ENCODE measurements around the gene ASB13.
"Not testable (repeated sequence)": the region's sequence is repeated elsewhere in the genome, so short reads cannot be mapped to it uniquely, and the experiment has no call there.

ASB13 gene

DNA sequence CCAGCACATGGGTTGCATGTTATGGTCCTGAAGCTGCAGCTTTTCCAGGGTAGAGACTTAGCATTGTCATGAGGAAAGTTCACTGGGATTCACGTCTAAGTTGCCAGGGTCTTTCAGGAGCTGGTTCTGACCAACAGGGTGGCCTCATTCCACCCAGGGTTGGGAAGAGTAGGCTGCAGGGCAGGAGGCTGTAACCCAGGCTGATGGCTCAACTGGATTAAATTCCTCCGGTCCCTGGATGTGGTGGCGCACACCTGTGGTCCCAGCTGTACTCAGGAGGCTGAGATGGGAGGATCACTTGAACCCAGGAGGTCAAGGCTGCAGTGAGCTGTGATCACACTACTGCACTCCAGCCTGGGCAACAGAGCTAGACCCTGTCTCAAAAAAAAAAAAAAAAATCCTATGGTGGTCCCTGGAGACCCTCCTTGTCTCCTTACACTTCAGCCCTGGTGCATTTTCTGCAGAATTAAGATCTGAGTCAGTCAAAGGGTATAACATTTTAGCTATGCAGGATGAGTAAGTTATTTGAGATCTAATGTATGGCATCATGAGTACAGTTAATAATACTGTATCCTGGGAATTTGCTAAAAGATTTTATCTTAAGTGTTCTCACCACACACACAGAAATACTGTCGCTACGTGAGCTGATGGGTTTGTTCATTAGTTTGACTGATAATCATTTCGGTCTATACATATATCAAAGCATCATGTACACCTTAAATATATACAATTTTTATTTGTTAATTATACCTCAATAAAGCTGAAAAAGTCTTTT lies 44.0 kb downstream of the ASB13 start:
- FAIRE-seq, result no peak

DNA sequence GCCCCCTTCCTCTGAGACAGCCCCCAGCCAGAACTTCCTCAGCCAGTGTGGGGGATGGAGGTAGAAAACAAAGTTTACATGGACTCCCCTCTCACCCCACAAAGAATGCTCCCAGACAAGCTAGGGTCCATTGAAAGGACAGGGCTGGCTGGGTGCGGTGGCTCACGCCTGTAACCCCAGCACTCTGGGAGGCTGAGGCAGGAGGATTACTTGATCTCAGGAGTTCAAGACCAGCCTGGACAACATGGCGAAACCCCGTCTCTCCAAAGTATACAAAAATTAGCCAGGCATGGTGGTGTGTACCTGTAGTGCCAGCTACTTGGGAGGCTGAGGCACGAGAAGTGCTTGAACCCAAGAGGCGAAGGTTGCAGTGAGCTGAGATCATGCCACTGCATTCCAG lies 45.0 kb downstream of the ASB13 start:
- FAIRE-seq, result not testable (repeated sequence)

DNA sequence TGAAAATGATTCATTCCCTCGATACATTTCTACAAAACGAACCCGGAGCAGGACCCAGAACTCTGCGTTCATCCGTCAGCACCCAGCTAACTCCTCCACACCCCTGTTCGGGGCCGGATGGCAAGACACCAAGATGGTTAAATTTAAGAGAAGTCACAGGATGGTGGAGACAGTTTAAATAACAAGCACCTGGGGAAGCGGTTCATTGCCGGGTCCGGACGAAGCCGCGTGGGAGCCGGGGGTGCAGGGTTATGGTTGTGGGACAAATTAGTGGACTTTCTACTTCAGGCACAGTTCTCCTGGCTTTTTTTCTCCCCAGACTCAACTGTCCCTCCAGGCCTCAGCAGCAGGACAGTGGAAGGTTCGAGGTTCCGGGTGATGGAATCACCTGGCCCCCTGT lies 45.4 kb downstream of the ASB13 start:
- no peak for FAIRE-seq

- no peak for FAIRE-seq
Observed at GRCh38 chr10:5620223-5620721, 46.1 kb downstream of the ASB13 start.

- no peak for FAIRE-seq
Observed at GRCh38 chr10:5619362-5620211, 46.8 kb downstream of the ASB13 start.

DNA sequence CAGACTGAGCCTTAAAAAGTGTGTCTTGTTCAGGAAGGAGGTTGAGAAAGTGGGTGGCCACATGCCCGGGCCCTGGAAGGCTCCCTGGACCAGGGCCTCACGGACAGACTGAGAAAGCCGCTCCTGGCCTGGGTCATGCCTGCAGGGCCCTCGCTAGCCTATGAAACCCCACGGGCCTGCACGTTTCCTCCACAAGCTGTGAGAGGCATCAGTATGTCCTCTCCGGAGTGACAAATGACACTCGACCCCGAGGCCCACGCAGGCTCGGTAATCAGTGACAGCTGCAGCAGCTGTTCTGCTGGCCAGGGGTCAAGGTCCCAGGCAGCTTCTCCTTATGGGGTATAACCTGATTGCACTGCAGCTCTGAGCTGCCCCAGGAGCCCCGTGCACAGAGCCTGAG lies 47.6 kb downstream of the ASB13 start:
- FAIRE-seq, result no peak

GRCh38 chr10:5618042-5618441 lies 48.4 kb downstream of the ASB13 start:
- FAIRE-seq, result no peak

DNA sequence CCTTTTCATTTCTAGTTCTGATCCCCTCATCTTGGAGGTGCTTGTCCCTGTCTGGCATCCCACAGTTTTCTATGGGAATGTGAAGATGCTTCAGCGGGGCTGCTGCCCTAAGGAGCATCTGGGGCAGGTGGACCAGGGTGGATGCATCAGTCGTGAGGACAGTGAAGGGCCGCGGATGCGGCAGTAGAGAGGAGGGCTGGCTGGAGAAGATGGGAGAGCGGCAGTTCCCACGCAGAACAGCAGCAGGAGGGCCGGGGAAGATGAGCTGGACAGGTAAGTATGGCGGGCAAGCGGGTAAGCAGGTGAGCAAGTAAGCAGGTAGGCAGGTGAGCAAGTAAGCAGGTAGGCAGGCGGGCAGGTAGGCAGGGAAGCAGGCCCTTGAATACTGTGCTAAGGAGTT lies 48.9 kb downstream of the ASB13 start:
- FAIRE-seq, result no peak

GRCh38 chr10:5616836-5617235 lies 49.6 kb downstream of the ASB13 start:
- no peak for FAIRE-seq

DNA sequence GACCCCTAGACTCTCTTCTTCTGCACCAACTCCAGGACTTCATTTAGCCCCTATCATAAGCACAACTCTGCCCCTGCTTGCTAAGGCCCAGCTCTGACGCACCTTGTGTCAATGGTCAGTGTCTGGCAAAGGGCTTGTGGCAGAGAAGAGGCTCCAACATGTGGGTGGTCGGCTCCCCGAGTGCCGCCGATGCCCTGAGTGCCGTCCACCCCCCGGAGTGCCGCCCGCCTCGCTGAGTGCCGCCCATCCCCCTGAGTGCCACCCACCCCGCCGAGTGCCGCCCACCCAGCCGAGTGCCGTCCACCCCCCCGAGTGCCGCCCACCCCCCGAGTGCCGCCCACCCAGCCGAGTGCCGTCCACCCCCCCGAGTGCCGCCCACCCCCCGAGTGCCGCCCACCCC lies 50.3 kb downstream of the ASB13 start:
- FAIRE-seq, result no peak

DNA sequence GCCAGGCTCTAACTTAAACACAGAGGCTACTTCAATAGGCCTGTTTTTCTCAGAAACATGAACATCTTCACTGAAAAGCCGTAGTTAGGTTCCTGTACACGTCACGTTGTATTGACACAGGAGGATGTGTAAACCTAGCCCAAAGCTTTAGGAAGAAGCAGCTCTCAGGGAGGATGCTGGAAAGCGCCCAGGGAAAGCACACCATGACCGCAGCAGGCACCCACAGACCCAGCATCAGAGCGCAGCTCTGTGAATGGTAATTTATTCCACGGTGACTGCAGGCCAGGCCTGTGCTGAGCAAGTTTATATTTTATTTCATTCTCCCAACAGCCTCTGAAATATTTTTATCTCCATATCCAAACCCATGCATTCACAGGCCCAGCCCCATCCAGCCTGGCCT lies 51.1 kb downstream of the ASB13 start:
- no peak for FAIRE-seq

GRCh38 chr10:5614155-5614721 lies 52.2 kb downstream of the ASB13 start:
- FAIRE-seq, result no peak

GRCh38 chr10:5613481-5614154 lies 52.8 kb downstream of the ASB13 start:
- no peak for FAIRE-seq

DNA sequence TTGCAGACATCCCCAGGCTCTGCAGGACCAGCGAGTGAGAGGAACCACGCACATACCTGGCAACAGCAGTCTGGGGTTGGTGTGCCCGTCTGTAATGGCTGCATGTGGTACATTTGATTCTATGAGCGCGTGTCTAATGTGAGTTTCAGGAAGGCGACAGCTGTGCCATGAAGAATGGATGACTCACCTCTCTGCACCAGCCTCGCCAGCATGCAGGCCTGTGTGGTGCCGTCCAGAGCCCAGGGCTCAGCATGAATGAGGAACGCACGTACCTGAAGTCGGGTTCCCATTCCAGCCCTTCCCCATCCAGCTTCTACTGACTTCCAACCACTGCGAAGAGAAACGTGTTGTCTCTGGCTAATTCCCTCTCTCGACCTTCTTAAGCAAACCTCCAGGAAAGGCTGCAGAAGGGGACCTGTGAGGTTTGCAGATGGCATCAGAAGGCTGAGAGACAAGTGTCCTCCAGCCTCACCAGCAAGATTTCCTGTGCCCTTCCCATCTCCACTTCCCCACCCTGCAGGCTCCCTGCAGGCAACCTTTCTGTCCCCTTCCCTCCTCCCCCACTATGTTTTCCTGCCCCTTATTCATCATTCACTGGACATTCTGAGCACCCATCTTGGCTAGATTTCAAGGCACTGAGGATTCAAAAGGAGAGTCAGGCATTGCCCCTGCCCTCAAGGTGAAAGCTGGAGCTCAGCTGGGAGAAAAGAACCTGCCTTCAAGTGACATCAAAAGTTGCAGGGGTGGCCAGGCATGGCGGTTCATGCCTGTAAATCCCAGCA lies 54.3 kb downstream of the ASB13 start:
- FAIRE-seq, result no peak

- no peak for FAIRE-seq
Observed at GRCh38 chr10:5609952-5610616, 56.3 kb downstream of the ASB13 start.

DNA sequence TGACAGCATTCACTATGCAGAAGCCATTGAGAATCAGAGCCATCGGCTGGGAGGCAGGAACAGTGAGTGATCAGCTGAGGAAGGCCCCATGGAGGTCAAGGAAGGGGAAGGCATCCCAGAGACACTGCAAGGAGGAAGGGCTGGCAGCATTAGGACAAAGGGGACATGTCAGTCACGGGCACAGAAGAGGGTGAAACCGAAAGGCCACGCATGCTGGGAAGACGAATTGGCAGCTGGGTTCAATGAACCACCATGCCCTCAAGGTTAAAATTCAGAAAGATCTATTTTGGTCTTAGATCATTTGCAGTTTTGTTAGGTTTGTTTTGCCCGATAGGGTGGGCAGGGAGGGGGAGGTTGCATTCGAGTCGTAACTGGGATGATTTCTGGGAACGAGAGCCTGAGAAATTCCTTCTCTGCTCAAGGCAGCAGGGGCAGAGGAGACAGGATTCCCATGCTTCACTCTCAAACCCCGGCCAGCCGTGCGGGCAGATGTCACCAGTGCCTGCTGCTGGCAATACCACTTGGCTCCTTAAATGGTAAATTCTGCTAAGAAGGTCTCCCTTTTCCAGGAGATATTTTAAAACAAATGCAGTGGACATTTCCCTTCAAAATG lies 57.7 kb downstream of the ASB13 start:
- FAIRE-seq, result no peak

- FAIRE-seq, result no peak
Observed at GRCh38 chr10:5607594-5607993, 58.8 kb downstream of the ASB13 start.

- FAIRE-seq, result no peak
Observed at GRCh38 chr10:5606864-5607263, 59.5 kb downstream of the ASB13 start.

GRCh38 chr10:5606321-5606720 lies 60.1 kb downstream of the ASB13 start:
- no peak for FAIRE-seq

- FAIRE-seq, result no peak
Observed at GRCh38 chr10:5604961-5605360, 61.4 kb downstream of the ASB13 start.

DNA sequence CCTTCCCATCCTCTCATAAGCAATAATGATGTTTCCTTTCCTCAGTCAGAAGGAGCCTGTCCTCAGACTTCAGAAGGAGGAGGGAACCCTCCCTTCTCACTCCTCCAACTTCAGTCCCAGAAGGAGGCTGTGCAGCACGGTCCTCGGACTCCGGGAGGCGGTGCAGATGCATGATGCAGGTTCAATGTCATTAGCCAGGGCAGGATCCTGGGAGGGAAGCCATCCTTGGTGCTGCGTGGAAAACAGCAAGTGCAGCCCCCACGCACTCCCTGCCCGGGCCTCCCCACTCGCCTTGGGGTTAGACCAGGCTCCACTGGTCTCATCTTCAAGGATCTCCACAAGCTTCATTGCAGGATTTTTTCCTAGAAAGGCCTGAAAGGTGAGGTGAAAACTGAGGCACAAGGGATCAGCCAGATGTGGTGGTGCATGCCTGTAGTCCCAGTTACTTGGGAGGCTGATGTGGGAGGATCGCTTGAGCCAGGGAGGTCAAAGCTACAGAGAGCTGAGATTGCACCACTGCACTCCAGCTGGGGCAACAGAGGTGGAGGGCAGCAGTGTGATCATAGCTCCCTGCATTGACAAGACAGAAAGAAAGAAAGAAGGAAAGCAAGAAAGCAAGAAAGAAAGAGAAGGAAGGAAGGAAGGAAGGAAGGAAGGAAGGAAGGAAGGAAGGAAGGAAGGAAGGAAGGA lies 62.0 kb downstream of the ASB13 start:
- FAIRE-seq, result no peak

Data from TTC549 (cell line).